AG10803 (cell line): ENCODE measurements around the gene GLT8D1.

ENCODE experiments used
- DNase-seq: peaks from one replicate; pipeline ENCODE4 v3.0.0; 2010; ENCODE audit warnings: low read depth
- H3K4me3 ChIP-seq: 2 replicates; pipeline ENCODE4 v1.5.1; 2011; ENCODE audit warnings: mild to moderate bottlenecking, low read length, control low read depth
- CTCF ChIP-seq: conservative IDR thresholded peaks from 2 replicates; pipeline ENCODE4 v1.5.1; 2011; ENCODE audit warnings: mild to moderate bottlenecking, low read length, control low read depth, inconsistent platforms

GLT8D1 gene

GRCh38 chr3:52685709-52686691 lies 19.6 kb downstream of the GLT8D1 start, which contains the start of the genes GNL3 and PBRM1:
Gene GNL3, plus strand, starts transcription at chr3:52686032. Its CDS starts 61 bp downstream, at chr3:52686093.
Gene PBRM1, minus strand, starts transcription at chr3:52685913.
- peak within 1 kb of the TSS; percentile 99 for H3K4me3 ChIP-seq
- no peak for TF ChIP-seq CTCF
- DNase-seq, result peak; percentile 96

- DNase-seq, result no peak
- peak overlapping the region; percentile 99 for H3K4me3 ChIP-seq
Measured at GRCh38 chr3:52685285-52685708, 20.3 kb downstream of the GLT8D1 start.

GRCh38 chr3:52684184-52684583 lies 21.4 kb downstream of the GLT8D1 start:
- DNase-seq, result no peak
- no peak for TF ChIP-seq CTCF
- peak overlapping the region; percentile 96 for H3K4me3 ChIP-seq

More at GRCh38 chr3:52685285-52685708, 20.3 kb downstream of the GLT8D1 start:
- no peak for TF ChIP-seq CTCF

GRCh38 chr3:52683611-52684010 lies 22.0 kb downstream of the GLT8D1 start:
- no peak for DNase-seq
- TF ChIP-seq CTCF, result no peak
- no peak overlapping the region for H3K4me3 ChIP-seq

- TF ChIP-seq CTCF, result peak; percentile 41
- DNase-seq, result peak; percentile 81
- no peak overlapping the region for H3K4me3 ChIP-seq
Measured at GRCh38 chr3:52682016-52682415, 23.6 kb downstream of the GLT8D1 start.

GRCh38 chr3:52681596-52681995 lies 24.0 kb downstream of the GLT8D1 start:
- no peak overlapping the region for H3K4me3 ChIP-seq
- no peak for DNase-seq
- TF ChIP-seq CTCF, result no peak

GRCh38 chr3:52679811-52680210 lies 25.8 kb downstream of the GLT8D1 start:
- no peak overlapping the region for H3K4me3 ChIP-seq

More at GRCh38 chr3:52679811-52680210, 25.8 kb downstream of the GLT8D1 start:
- no peak for TF ChIP-seq CTCF
- no peak for DNase-seq
